Astrocyte of the cerebellum (primary cell): ENCODE measurements around the gene PRKCE.
A peak's percentile ranks its signal among the peaks of the same experiment; 100 is the strongest.

Experiments
- DNase-seq: peaks from one replicate; pipeline ENCODE4 v3.0.0-alpha.2; 2011; ENCODE audit warnings: low read depth
- H3K4me3 ChIP-seq: 2 replicates; pipeline ENCODE4 v1.5.1; 2011; ENCODE audit warnings: mild to moderate bottlenecking, low read depth, low read length, moderate library complexity
- in situ Hi-C: cut with HindIII; loops from 2 replicates; pipeline ENCODE4 v1.10.0; 2017; ENCODE audit warnings: low sequenced_read_pairs
- TF ChIP-seq, protein P1 (sequence below): IDR thresholded peaks from 2 replicates; pipeline ENCODE4 v1.5.1; 2012; ENCODE audit warnings: low read length, low read depth, moderate library complexity, mild to moderate bottlenecking; ENCODE audit errors: missing control alignments

The PRKCE gene

DNA sequence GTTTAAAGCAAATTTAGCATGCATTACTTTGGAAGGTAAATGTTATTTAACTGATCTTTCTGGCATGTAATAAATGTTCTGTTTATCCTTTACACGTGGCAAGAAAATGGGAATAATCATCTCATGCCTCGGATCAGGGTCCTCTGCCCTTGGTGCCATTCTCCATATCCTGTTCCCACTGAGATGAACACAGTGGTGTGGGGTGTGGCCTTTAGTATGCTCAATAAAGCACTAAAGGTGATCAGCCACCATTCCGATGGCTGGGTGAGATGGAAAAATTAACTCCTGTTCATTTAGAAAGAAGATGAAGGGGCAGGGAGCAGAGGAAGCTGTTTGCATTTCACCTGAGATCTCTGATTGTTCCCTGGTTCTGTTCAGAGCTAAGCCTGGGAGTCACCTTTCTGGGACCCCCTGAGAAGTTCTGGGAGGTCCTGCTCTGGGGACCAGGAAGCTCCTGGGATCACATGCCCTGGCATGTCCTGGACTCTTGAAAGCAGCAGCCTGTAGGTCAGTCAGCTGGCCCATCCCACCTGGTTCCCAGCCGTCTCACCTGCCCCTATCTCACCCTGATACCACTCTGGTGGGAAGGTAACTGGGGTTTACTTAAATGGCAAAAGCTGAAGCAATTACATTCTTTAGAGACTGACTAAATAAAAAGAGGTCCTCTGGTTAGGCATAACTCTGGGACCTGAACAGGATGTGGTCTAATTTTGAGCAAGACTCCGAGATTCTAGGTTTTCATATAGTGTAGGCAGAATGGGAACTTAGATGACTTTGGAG is 356.8 kb downstream of the PRKCE start:
- in situ Hi-C loops, result loop anchor here (10.0 kb wide), 1 partner anchor 447 kb away; no protein-coding TSS in a partner anchor
- TF ChIP-seq, protein P1, sequence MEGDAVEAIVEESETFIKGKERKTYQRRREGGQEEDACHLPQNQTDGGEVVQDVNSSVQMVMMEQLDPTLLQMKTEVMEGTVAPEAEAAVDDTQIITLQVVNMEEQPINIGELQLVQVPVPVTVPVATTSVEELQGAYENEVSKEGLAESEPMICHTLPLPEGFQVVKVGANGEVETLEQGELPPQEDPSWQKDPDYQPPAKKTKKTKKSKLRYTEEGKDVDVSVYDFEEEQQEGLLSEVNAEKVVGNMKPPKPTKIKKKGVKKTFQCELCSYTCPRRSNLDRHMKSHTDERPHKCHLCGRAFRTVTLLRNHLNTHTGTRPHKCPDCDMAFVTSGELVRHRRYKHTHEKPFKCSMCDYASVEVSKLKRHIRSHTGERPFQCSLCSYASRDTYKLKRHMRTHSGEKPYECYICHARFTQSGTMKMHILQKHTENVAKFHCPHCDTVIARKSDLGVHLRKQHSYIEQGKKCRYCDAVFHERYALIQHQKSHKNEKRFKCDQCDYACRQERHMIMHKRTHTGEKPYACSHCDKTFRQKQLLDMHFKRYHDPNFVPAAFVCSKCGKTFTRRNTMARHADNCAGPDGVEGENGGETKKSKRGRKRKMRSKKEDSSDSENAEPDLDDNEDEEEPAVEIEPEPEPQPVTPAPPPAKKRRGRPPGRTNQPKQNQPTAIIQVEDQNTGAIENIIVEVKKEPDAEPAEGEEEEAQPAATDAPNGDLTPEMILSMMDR, result no peak
- no peak overlapping the region for H3K4me3 ChIP-seq
- DNase-seq, result no peak

DNA sequence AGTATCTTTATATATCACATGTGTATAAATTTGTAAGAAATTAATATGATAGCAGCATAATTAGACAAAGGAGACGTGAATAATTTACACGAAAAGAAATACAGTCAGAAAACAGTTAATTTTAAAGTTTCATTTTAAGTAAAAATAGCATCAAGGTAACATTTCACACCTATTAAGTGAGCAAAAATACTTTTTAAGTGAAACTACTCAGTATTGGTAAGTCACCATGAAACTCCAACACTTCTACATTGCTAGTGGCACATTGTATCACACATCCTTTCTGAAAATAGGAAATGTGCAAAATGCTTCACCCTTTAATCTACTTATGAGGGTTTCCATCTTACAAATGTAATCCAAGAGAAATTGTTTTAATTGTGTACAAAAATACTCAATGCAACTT is 357.8 kb downstream of the PRKCE start:
- in situ Hi-C loops, result loop anchor here (10.0 kb wide), 1 partner anchor 445 kb away; no protein-coding TSS in a partner anchor
- TF ChIP-seq, protein P1, result no peak
- H3K4me3 ChIP-seq, result no peak overlapping the region
- no peak for DNase-seq

DNA sequence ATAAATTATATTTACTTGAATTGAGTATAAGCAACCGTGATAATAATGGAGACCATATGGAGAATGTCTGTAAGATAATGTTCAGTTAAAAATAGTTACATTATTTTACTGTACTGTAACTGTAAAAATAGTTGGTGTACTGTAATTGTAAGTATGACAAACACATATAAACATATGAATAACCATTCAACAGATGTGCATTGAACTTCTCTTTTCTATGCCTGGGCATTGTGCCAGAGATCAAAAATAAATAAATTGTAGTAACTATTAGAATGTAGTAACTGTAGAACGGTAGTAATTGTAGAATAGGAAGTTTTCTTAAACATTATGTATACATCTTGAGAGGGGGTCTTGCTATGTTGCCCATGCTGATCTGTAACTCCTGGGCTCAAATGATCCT is 358.3 kb downstream of the PRKCE start:
- no peak overlapping the region for H3K4me3 ChIP-seq
- DNase-seq, result no peak
- in situ Hi-C loops, result loop anchor here (10.0 kb wide), 1 partner anchor 445 kb away; no protein-coding TSS in a partner anchor
- TF ChIP-seq, protein P1, result no peak

DNA sequence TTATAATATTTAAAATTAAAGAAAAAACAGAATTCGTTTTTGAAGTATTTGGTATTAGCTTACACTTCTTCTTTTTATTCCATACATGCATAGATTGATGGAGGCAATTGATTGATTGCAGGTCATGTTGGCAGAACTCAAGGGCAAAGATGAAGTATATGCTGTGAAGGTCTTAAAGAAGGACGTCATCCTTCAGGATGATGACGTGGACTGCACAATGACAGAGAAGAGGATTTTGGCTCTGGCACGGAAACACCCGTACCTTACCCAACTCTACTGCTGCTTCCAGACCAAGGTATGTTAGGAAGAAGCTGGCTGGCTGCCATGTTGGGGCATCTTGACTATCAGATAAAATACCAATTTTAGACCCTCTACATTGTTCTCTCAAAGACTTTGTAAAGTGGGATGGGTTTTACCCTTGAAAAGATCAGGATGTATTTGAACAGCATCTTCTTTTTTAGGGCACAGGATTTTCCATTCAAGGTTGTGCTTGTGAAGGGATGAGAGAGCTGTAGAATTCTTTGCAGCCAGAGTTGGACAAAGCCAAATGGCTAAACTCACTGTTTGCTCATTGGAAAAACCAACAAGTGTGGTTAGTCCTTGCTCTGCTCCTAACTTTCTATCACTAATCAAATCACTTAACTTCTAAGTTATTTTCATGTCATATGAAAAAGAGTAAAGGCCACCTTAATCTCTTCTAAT is 358.9 kb downstream of the PRKCE start:
- TF ChIP-seq, protein P1, result no peak
- DNase-seq, result no peak
- H3K4me3 ChIP-seq, result no peak overlapping the region
- in situ Hi-C loops, result no loop called here

DNA sequence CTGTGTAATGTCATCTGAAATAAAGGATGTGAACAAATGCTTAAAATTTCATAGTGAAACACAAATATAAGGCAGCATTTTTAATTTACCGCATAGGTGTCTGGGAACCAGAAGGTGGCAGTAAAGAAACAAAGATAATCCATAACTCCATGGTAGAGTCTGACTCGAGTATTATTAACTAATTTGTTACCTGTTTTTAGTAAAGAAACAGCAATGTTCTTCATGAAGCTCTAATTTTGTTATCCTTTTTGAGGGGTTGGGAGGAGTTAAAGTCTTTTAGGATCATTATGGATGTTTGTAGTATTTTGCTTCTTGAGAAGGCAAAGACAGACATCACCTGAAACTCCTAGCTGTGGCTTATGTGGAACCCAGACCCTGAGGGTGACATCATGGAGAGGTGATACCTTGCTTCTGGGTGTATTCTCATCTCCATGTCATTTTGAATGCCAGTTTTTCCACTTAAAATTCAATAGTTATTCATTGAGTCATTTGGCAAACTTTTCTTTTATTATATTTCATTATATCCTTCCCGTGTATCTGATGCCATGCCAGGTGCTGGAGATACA is 359.5 kb downstream of the PRKCE start:
- DNase-seq, result peak; percentile 52
- in situ Hi-C loops, result no loop called here
- no peak overlapping the region for H3K4me3 ChIP-seq
- TF ChIP-seq, protein P1, result peak; percentile 56

DNA sequence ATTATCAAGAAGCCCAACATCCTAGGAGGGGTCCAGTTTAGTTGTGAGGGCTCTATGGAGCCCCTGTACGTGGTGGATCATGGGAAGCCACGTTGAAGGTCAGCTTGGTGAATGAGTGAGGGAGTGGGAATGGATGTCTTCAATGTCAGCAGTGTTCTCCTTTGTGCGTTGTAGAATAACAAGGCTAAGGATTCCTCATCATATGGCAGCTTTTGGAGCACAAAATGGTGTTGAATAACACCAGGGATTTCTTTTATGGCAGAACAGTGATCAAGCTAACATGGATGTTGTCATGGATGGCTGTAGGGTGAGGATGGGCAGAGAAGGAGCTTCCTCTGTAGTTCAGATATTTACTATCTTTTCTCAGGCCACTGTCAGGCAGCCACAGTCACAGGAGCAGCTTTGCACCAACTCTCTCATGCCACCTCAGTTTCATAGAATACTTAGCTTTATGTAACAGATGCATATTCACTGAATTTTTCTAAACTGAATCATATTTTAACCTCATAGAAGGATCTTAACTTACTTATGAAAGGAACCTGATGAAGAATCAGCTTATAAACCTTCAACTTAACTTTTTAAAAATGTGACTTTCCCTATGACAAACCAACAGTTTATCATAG is 361.3 kb downstream of the PRKCE start:
- H3K4me3 ChIP-seq, result no peak overlapping the region
- in situ Hi-C loops, result no loop called here
- TF ChIP-seq, protein P1, result no peak
- DNase-seq, result no peak
